Esophagus muscularis mucosa (tissue), 3 donors: ENCODE results near the gene ZNF783.

Experiments
- EP300 ChIP-seq: sonication (generic); formaldehyde crosslinking; IDR thresholded peaks from one replicate; pipeline ENCODE4 v1.6.1; 2017; ENCODE audit warnings: antibody characterized with exemption
- TF ChIP-seq, protein P1 (sequence below), 3 experiments: fragments of 200-600 bp in 2 of 3; fragments of 450-650 bp in 1 of 3; sonication (generic) in 2 of 3; IDR thresholded peaks; one replicate each; pipeline ENCODE4 v1.5.1; 2017 to 2019; ENCODE audit warnings: antibody characterized with exemption in 3 of 3, mild to moderate bottlenecking in 2 of 3, moderate library complexity in 1 of 3

DNA sequence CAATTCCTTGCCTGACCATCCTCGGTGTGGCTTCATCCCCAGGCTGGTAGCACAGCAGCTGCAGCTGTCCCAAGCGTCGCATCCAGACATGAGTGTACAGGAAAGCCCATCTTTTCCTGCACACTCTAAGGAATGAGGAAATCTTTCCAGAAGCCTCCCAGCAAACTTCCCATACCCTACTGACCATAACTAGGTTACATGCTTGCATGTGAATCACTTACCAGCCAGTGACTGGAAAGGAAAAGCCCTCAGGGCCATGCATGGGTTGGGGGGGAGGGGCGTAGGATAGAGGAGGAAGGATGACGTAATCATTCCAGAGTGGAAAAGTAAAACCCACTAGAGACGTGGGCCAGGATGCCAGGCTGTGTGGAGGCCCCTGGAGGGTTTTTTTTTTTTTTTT lies 41.5 kb upstream of the ZNF783 start:
- TF ChIP-seq, protein P1, sequence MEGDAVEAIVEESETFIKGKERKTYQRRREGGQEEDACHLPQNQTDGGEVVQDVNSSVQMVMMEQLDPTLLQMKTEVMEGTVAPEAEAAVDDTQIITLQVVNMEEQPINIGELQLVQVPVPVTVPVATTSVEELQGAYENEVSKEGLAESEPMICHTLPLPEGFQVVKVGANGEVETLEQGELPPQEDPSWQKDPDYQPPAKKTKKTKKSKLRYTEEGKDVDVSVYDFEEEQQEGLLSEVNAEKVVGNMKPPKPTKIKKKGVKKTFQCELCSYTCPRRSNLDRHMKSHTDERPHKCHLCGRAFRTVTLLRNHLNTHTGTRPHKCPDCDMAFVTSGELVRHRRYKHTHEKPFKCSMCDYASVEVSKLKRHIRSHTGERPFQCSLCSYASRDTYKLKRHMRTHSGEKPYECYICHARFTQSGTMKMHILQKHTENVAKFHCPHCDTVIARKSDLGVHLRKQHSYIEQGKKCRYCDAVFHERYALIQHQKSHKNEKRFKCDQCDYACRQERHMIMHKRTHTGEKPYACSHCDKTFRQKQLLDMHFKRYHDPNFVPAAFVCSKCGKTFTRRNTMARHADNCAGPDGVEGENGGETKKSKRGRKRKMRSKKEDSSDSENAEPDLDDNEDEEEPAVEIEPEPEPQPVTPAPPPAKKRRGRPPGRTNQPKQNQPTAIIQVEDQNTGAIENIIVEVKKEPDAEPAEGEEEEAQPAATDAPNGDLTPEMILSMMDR (IDR thresholded peaks at IDR 0.05) = no peak
- no peak for TF ChIP-seq EP300
